GM18508 (cell line): ENCODE results near the gene GNB5.

Source experiments
- ATAC-seq: cut with Tn5 transposase; IDR thresholded peaks from one replicate; pipeline ENCODE4 v1.9.1; 2021; ENCODE audit warnings: moderate number of reproducible peaks; ENCODE audit not compliant: insufficient read depth, unreplicated experiment

The GNB5 gene

GRCh38 chr15:52076889-52077781, 114.1 kb downstream of the GNB5 start:
- ATAC-seq, result no peak

GRCh38 chr15:52071570-52071969, 119.6 kb downstream of the GNB5 start:
- ATAC-seq, result no peak

- no peak for ATAC-seq
Observed at GRCh38 chr15:52069559-52069958, 121.6 kb downstream of the GNB5 start.

DNA sequence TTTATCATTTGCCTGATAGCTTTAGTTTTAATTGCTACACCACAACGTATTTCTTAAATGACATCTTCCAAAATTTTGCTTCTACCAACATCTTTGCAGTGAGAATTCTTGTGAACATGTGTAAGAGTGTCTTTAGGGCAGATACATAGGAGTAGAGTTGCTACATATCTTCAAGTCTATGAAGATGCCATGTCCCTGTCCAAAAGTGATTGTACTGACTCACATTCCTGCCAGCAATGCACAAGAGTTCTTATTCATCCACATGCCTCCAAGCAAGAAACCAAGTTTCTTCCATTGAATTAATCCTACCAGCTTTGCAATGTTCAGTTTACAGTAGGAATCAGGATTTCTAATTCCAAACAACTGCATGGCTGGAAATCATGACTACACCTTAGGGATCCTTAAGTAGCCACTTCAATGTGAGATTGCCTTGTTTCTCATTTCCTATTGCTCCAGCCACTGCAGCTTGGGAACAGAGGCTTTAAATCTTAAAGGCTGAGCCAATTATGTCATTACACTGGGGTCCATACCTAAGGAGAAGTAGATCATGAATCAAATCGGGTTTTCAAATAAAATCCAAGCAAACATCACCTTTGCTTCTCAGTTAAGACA, 123.1 kb downstream of the GNB5 start:
- no peak for ATAC-seq

DNA sequence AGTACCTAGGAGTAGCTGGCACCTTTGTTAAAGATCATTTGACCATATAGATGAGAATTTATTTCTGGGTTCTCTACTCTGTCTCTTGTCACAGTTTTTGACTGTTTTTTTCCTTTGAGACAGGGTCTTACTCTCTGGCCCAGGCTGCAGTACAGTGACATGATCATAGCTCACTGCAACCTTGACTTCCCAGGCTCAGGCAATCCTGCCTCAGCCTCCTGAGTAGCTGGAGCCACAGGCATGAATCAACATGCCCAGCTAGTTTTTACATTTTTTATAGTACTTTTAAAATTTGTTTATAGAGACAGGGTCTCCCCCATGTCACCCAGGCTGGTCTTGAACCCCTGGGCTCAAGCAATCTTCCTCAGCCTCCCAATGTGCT, 123.7 kb downstream of the GNB5 start:
- no peak for ATAC-seq

DNA sequence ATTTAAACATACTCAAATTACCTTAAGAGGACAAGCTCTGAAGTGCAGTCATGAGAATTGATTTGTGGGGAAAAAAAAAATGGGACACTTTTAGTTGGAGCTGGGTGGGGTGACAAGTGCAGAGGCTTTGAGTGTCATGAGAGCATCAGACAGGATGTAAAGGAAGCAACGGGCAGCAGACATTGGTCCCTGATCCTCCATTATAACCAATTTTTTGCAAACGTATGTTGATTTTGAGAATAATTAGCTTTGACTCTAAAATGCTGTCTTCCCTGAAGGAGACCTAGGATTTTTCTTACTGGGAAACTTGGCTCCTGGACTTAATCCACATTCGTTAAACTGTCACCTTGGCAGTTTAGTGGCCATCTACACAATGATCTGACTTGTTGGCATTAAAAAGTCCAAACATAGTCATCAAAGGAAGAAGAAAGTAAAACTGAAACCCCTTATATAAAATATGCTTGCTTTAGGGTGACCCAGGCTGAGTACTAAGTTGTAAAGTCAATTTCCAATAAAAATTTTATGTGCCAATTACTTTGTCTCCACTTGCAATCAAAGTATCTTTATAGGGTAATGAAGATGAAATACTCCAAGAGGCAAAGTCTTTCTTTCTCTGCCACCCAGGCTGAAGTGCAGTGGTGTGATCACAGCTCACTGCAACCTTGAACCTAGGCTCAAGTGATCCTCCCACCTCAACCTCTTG, 124.2 kb downstream of the GNB5 start:
- no peak for ATAC-seq
